Naive thymus-derived CD4-positive, alpha-beta T cell (primary cell): ENCODE results near the gene SPOP. TPM values are rescaled to one million over a fixed set of nuclear protein-coding genes. Genes with fewer than 3 reads are reported as not detected.

Source experiments
- ATAC-seq: fragments of 150-1000 bp; cut with Tn5 transposase; 2 replicates; pipeline ENCODE4 v1.10.0; 2021; ENCODE audit warnings: mild to moderate bottlenecking, moderate library complexity
- CTCF ChIA-PET: fragments of 350-600 bp; sonication (Branson Sonifier 250); formaldehyde crosslinking; loops from one replicate; lab custom pipeline; 2021; ENCODE audit warnings: antibody characterized with exemption; lab: Charles Lee
- POLR2A ChIA-PET: fragments of 350-600 bp; sonication (Branson Sonifier 250); formaldehyde crosslinking; loops from one replicate; lab custom pipeline; 2021; ENCODE audit warnings: antibody characterized with exemption, inconsistent platforms; lab: Charles Lee
- DNase-seq, 9 donors: peaks; one replicate each; pipeline versions ENCODE4 v3.0.0 to v3.0.0-alpha.2; 2020 to 2022; ENCODE audit warnings: mixed read lengths in 1 of 9
- H3K27ac ChIP-seq: one replicate; pipeline ENCODE4 v1.7.0; 2013; ENCODE audit warnings: mild to moderate bottlenecking, low read depth, low read length, moderate library complexity
- H3K27me3 ChIP-seq, 2 donors: one replicate each; pipeline ENCODE4 v1.7.0; 2013; ENCODE audit warnings: low read length in 2 of 2, mild to moderate bottlenecking in 2 of 2, moderate library complexity in 2 of 2; ENCODE audit not compliant: control insufficient read depth in 2 of 2, insufficient read depth in 2 of 2
- H3K36me3 ChIP-seq, 3 experiments: 1 replicate in 2 of 3; 2 replicates in 1 of 3; pipeline ENCODE4 v1.7.0; 2013; ENCODE audit warnings: low read length in 3 of 3, mild to moderate bottlenecking in 3 of 3, moderate library complexity in 1 of 3; ENCODE audit not compliant: insufficient read depth in 3 of 3, control insufficient read depth in 2 of 3
- H3K4me1 ChIP-seq, 2 donors: one replicate each; pipeline ENCODE4 v1.7.0; 2013; ENCODE audit warnings: low read length in 2 of 2, mild to moderate bottlenecking in 2 of 2, moderate library complexity in 1 of 2; ENCODE audit not compliant: control insufficient read depth in 2 of 2, insufficient read depth in 2 of 2
- H3K4me3 ChIP-seq: 2 replicates; pipeline ENCODE4 v1.7.0; 2013; ENCODE audit warnings: mild to moderate bottlenecking, low read length
- H3K9me3 ChIP-seq, 3 experiments: 1 replicate in 2 of 3; 2 replicates in 1 of 3; pipeline ENCODE4 v1.7.0; 2013; ENCODE audit warnings: low read length in 3 of 3; ENCODE audit not compliant: control insufficient read depth in 2 of 3
- H3K27ac Mint-ChIP-seq, 9 donors: one replicate each; pipeline ENCODE4 v1.8.0; 2020 to 2022; ENCODE audit warnings: mixed read lengths in 9 of 9, mild to moderate bottlenecking in 8 of 9, moderate library complexity in 5 of 9, inconsistent platforms in 2 of 9
- H3K27me3 Mint-ChIP-seq, 5 donors: one replicate each; pipeline ENCODE4 v1.8.0; 2021 to 2022; ENCODE audit warnings: mixed read lengths in 5 of 5, mild to moderate bottlenecking in 1 of 5
- H3K36me3 Mint-ChIP-seq, 5 donors: one replicate each; pipeline ENCODE4 v1.8.0; 2020 to 2022; ENCODE audit warnings: mixed read lengths in 5 of 5, mild to moderate bottlenecking in 3 of 5, inconsistent platforms in 1 of 5
- H3K4me1 Mint-ChIP-seq, 7 donors: one replicate each; pipeline ENCODE4 v1.8.0; 2020 to 2022; ENCODE audit warnings: mixed read lengths in 7 of 7, mild to moderate bottlenecking in 3 of 7, inconsistent platforms in 1 of 7
- H3K4me3 Mint-ChIP-seq, 10 donors: one replicate each; pipeline ENCODE4 v1.8.0; 2020 to 2022; ENCODE audit warnings: mild to moderate bottlenecking in 10 of 10, mixed read lengths in 10 of 10, moderate library complexity in 6 of 10, inconsistent platforms in 2 of 10
- H3K9me3 Mint-ChIP-seq, 11 donors: one replicate each; pipeline ENCODE4 v1.8.0; 2020 to 2022; ENCODE audit warnings: mixed read lengths in 11 of 11, mild to moderate bottlenecking in 4 of 11, inconsistent platforms in 1 of 11, moderate library complexity in 1 of 11
- intact Hi-C, 2 donors: fragments of 100-400 bp; cut with micrococcal nuclease; formaldehyde crosslinking; loops; one replicate each; pipeline ENCODE4 v1.15.1; 2023
- polyA plus RNA-seq, 2 donors: library from polyadenylated mRNA; unstranded; fragments of 300-500 nt; fragmentation: Illumina TruSeq; gene quantifications; one replicate each; pipeline ENCODE4 v1.2.3, GENCODE V29; 2021
- total RNA-seq, 6 experiments: library from RNA in 5 of 6; stranded (reverse) in 5 of 6; gene quantifications; 1 replicate in 5 of 6; 2 replicates in 1 of 6; pipeline ENCODE4 v1.2.3 and lab custom pipeline; 2021 to 2026

The SPOP gene
- total and polyA plus RNA-seq, 7 experiments from 2014 or later: 59.6 to 151 (median 81.2) TPM

- peak overlapping the region in 3 of 9 donors; percentile 12 to 54 (median 46) for H3K27ac Mint-ChIP-seq
- DNase-seq (no peak), ATAC-seq (no peak)
- H3K4me3 Mint-ChIP-seq: no peak overlapping the region
- H3K36me3 ChIP-seq: peaks cover 24 to 64% (median 31%) of the 10 kb centered on the region in 3 experiments
- peaks cover 9 to 29% (median 15%) of the 10 kb centered on the region in 5 donors for H3K36me3 Mint-ChIP-seq
- CTCF ChIA-PET: no interaction called here
- H3K4me3 ChIP-seq: no peak overlapping the region
- POLR2A ChIA-PET: interaction anchor here (1.1 to 2.8 kb wide), 4 partner anchors 10 to 63 kb away, joined by 3 to 9 read pairs (median 5); partner anchors contain the start of gene FAM117A
- H3K27me3 Mint-ChIP-seq: no peaks in the 10 kb centered on the region
- no peak overlapping the region for H3K27ac ChIP-seq
- H3K4me1 Mint-ChIP-seq: peaks cover 17 to 39% (median 27%) of the 10 kb centered on the region in 7 donors
- no peaks in the 10 kb centered on the region for H3K9me3 ChIP-seq
- peaks cover 9 to 12% of the 10 kb centered on the region in 2 donors for H3K4me1 ChIP-seq
- no peaks in the 10 kb centered on the region for H3K27me3 ChIP-seq
- intact Hi-C loops: no loop called here
- no peaks in the 10 kb centered on the region for H3K9me3 Mint-ChIP-seq
Observed at GRCh38 chr17:49700960-49701359, 23.1 kb upstream of the SPOP start.

DNA sequence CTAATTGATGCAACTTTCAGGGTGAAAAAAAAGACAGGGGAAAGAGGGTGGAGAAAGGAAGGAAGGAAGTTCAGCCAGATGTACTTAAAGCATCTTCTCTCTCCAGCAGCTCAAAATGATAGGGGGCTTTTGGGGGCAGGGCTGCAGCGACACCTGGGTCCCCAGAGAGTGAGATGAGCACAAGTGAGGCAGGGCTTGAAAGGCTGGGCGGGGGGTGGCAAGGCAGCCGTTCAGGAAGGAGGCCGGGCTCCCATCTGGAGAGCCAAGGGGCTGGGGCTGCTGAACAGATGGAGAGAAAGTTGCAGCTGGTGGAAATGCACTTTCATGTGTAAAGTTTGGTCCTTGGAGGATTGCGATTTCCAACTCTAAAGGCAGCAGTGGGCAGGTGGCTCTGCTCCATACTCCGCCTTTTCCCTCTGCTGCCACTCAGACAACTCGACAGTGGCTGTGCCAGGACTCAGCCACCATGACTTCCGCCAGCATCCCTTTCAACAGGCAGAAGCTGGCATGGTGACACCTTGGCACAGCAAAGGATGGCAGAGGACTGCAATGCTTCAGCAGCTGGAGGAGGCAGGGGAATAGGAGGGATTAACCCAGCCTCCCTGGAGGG, 22.2 kb upstream of the SPOP start:
- intact Hi-C loops: loop anchor here in 1 of 2 donors (5.0 kb wide), 3 partner anchors 68 to 203 kb away; partner anchors contain the start of gene NGFR
- Histone ChIP-seq H3K27ac (no peak overlapping the region), H3K9me3 (no peaks in the 10 kb centered on the region), H3K4me3 (no peak overlapping the region), H3K4me1 (peaks cover 13 to 16% of the 10 kb centered on the region in 2 donors), H3K36me3 (peaks cover 22 to 55% (median 31%) of the 10 kb centered on the region in 3 experiments), H3K27me3 (no peaks in the 10 kb centered on the region)
- Mint-ChIP-seq H3K4me3 (no peak overlapping the region), H3K4me1 (peaks cover 19 to 39% (median 29%) of the 10 kb centered on the region in 7 donors), H3K9me3 (no peaks in the 10 kb centered on the region), H3K27ac (peak overlapping the region in 6 of 9 donors; percentile 1 to 75 (median 54)), H3K27me3 (no peaks in the 10 kb centered on the region), H3K36me3 (peaks cover 4 to 22% (median 11%) of the 10 kb centered on the region in 5 donors)
- DNase-seq (no peak), ATAC-seq (no peak)
- CTCF ChIA-PET: interaction anchor here (0.5 to 2.1 kb wide), 4 partner anchors 9 to 143 kb away, joined by 4 to 8 read pairs (median 6); partner anchors contain the start of gene SLC35B1
- POLR2A ChIA-PET: interaction anchor here (1.1 to 2.8 kb wide), 4 partner anchors 11 to 64 kb away, joined by 3 to 9 read pairs (median 5); partner anchors contain the start of gene FAM117A

- Histone ChIP-seq H3K36me3 (peaks cover 4 to 34% (median 14%) of the 10 kb centered on the region in 3 experiments), H3K27me3 (no peaks in the 10 kb centered on the region), H3K4me3 (no peak overlapping the region), H3K27ac (no peak overlapping the region), H3K9me3 (no peaks in the 10 kb centered on the region), H3K4me1 (peaks cover 13 to 17% of the 10 kb centered on the region in 2 donors)
- Mint-ChIP-seq H3K27me3 (no peaks in the 10 kb centered on the region), H3K27ac (no peak overlapping the region), H3K9me3 (no peaks in the 10 kb centered on the region), H3K4me1 (peaks cover 20 to 48% (median 32%) of the 10 kb centered on the region in 7 donors), H3K4me3 (no peak overlapping the region), H3K36me3 (peaks cover 4 to 9% (median 5%) of the 10 kb centered on the region in 5 donors)
- ATAC-seq (no peak), DNase-seq (no peak)
- ChIA-PET CTCF (interaction anchor here (0.7 to 2.1 kb wide), 4 partner anchors 127 to 184 kb away, joined by 3 to 7 read pairs (median 4); no protein-coding TSS in a partner anchor), POLR2A (interaction anchor here (0.8 to 1.1 kb wide), 2 partner anchors 11 to 126 kb away, joined by 3 to 7 read pairs; no protein-coding TSS in a partner anchor)
- intact Hi-C loops: loop anchor here in 1 of 2 donors (5.0 kb wide), 3 partner anchors 66 to 201 kb away; partner anchors contain the start of gene NGFR
Observed at GRCh38 chr17:49698005-49698404, 20.1 kb upstream of the SPOP start.

GRCh38 chr17:49696233-49696761, 18.4 kb upstream of the SPOP start:
- H3K4me1 ChIP-seq: peaks cover 13 to 20% of the 10 kb centered on the region in 2 donors
- Mint-ChIP-seq H3K4me3 (peak overlapping the region; percentile 1 to 67 (median 36)), H3K9me3 (no peaks in the 10 kb centered on the region), H3K27me3 (no peaks in the 10 kb centered on the region), H3K4me1 (peaks cover 27 to 62% (median 39%) of the 10 kb centered on the region in 7 donors), H3K36me3 (peaks cover 3 to 9% (median 7%) of the 10 kb centered on the region in 5 donors), H3K27ac (peak overlapping the region; percentile 76 to 94 (median 88))
- H3K27ac ChIP-seq: peak overlapping the region; percentile 60
- peaks cover 0 to 18% (median 4%) of the 10 kb centered on the region in 3 experiments for H3K36me3 ChIP-seq
- H3K9me3 ChIP-seq: no peaks in the 10 kb centered on the region
- H3K27me3 ChIP-seq: no peaks in the 10 kb centered on the region
- ATAC-seq (peak; percentile 92), DNase-seq (peak in 8 of 9 donors; percentile 32 to 78 (median 52))
- ChIA-PET CTCF (interaction anchor here (0.5 to 3.8 kb wide), 19 partner anchors 8 to 299 kb away, joined by 3 to 38 read pairs (median 5); partner anchors contain the start of genes KAT7, SLC35B1 and SPOP), POLR2A (interaction anchor here (0.6 to 2.7 kb wide), 18 partner anchors 8 to 1684 kb away, joined by 3 to 13 read pairs (median 4); partner anchors contain the start of genes FAM117A, KAT7, SLC35B1 and SPOP)
- intact Hi-C loops: loop anchor here (1.0 to 5.0 kb wide), 5 partner anchors 12 to 199 kb away; partner anchors contain the start of gene NGFR (in 1 of the 2)
- H3K4me3 ChIP-seq: no peak overlapping the region

GRCh38 chr17:49695698-49696232, 17.9 kb upstream of the SPOP start:
- POLR2A ChIA-PET: interaction anchor here (0.6 to 2.7 kb wide), 16 partner anchors 9 to 1683 kb away, joined by 3 to 13 read pairs (median 4); partner anchors contain the start of genes FAM117A, KAT7, SLC35B1 and SPOP
- CTCF ChIA-PET: interaction anchor here (0.5 to 3.8 kb wide), 20 partner anchors 9 to 289 kb away, joined by 3 to 38 read pairs (median 4); partner anchors contain the start of genes KAT7, SLC35B1 and SPOP

More at GRCh38 chr17:49695698-49696232, 17.9 kb upstream of the SPOP start:
- peak; percentile 12 for ATAC-seq
- peak overlapping the region; percentile 76 to 94 (median 88) for H3K27ac Mint-ChIP-seq
- no peaks in the 10 kb centered on the region for H3K9me3 ChIP-seq
- intact Hi-C loops: loop anchor here (1.0 to 5.0 kb wide), 8 partner anchors 13 to 198 kb away; partner anchors contain the start of genes NGFR (in 1 of the 2) and NXPH3 (in 1 of the 2)
- H3K4me3 Mint-ChIP-seq: peak overlapping the region; percentile 1 to 67 (median 36)
- no peak for DNase-seq
- H3K9me3 Mint-ChIP-seq: no peaks in the 10 kb centered on the region
- H3K27ac ChIP-seq: peak overlapping the region; percentile 60
- H3K36me3 Mint-ChIP-seq: peaks cover 2 to 9% (median 7%) of the 10 kb centered on the region in 5 donors
- peaks cover 0 to 13% (median 0%) of the 10 kb centered on the region in 3 experiments for H3K36me3 ChIP-seq
- H3K27me3 ChIP-seq: no peaks in the 10 kb centered on the region
- H3K4me3 ChIP-seq: no peak overlapping the region
- peaks cover 13 to 25% of the 10 kb centered on the region in 2 donors for H3K4me1 ChIP-seq
- H3K27me3 Mint-ChIP-seq: no peaks in the 10 kb centered on the region
- peaks cover 28 to 63% (median 44%) of the 10 kb centered on the region in 7 donors for H3K4me1 Mint-ChIP-seq
